Measurements from ENCODE around the gene PRKD1.
"Not testable (repeated sequence)": the region's sequence is repeated elsewhere in the genome, so short reads cannot be mapped to it uniquely, and the experiment has no call there.

Gene PRKD1

GRCh38 chr14:29743531-29743930, 184.1 kb downstream of the PRKD1 start:
- DNase-seq (ENCODE audit: low read depth, low spot score), result no peak

GRCh38 chr14:29741909-29742401, 185.7 kb downstream of the PRKD1 start:
- DNase-seq (ENCODE audit: low read depth, low spot score), result no peak

GRCh38 chr14:29740491-29740890, 187.2 kb downstream of the PRKD1 start:
- DNase-seq (ENCODE audit: low read depth, low spot score), result no peak

- no peak for DNase-seq (ENCODE audit: low read depth, low spot score)
These were observed 188.7 kb downstream of the PRKD1 start for GRCh38 chr14:29738950-29739349.

- DNase-seq (ENCODE audit: low read depth, low spot score), result no peak
These were observed 189.6 kb downstream of the PRKD1 start for GRCh38 chr14:29738056-29738455.

GRCh38 chr14:29735459-29735858, 192.2 kb downstream of the PRKD1 start:
- DNase-seq (ENCODE audit: low read depth, low spot score), result no peak

GRCh38 chr14:29734732-29735131, 192.9 kb downstream of the PRKD1 start:
- no peak for DNase-seq (ENCODE audit: low read depth, low spot score)

GRCh38 chr14:29726560-29727331, 200.9 kb downstream of the PRKD1 start:
- not testable (repeated sequence) for DNase-seq (ENCODE audit: low read depth, low spot score)

GRCh38 chr14:29724991-29725390, 202.7 kb downstream of the PRKD1 start:
- no peak for DNase-seq (ENCODE audit: low read depth, low spot score)

GRCh38 chr14:29722831-29723230, 204.8 kb downstream of the PRKD1 start:
- no peak for DNase-seq (ENCODE audit: low read depth, low spot score)

- DNase-seq (ENCODE audit: low read depth, low spot score), result no peak
These were observed 206.1 kb downstream of the PRKD1 start for GRCh38 chr14:29721586-29721985.

- no peak for DNase-seq (ENCODE audit: low read depth, low spot score)
These were observed 209.7 kb downstream of the PRKD1 start for GRCh38 chr14:29717901-29718300.

- no peak for DNase-seq (ENCODE audit: low read depth, low spot score)
These were observed 211.5 kb downstream of the PRKD1 start for GRCh38 chr14:29716150-29716549.

GRCh38 chr14:29712601-29713000, 215.0 kb downstream of the PRKD1 start:
- no peak for DNase-seq (ENCODE audit: low read depth, low spot score)

GRCh38 chr14:29710015-29710414, 217.6 kb downstream of the PRKD1 start:
- no peak for DNase-seq (ENCODE audit: low read depth, low spot score)

GRCh38 chr14:29709490-29709889, 218.2 kb downstream of the PRKD1 start:
- DNase-seq (ENCODE audit: low read depth, low spot score), result no peak

- no peak for DNase-seq (ENCODE audit: low read depth, low spot score)
These were observed 220.9 kb downstream of the PRKD1 start for GRCh38 chr14:29706700-29707099.

GRCh38 chr14:29705801-29706200, 221.8 kb downstream of the PRKD1 start:
- no peak for DNase-seq (ENCODE audit: low read depth, low spot score)

- not testable (repeated sequence) for DNase-seq (ENCODE audit: low read depth, low spot score)
These were observed 238.1 kb downstream of the PRKD1 start for GRCh38 chr14:29689597-29689996.

GRCh38 chr14:29687866-29688265, 239.8 kb downstream of the PRKD1 start:
- DNase-seq (ENCODE audit: low read depth, low spot score), result no peak

GRCh38 chr14:29687071-29687765, 240.4 kb downstream of the PRKD1 start:
- DNase-seq (ENCODE audit: low read depth, low spot score), result no peak

- no peak for DNase-seq (ENCODE audit: low read depth, low spot score)
These were observed 242.7 kb downstream of the PRKD1 start for GRCh38 chr14:29684926-29685325.

- DNase-seq (ENCODE audit: low read depth, low spot score), result no peak
These were observed 244.9 kb downstream of the PRKD1 start for GRCh38 chr14:29682789-29683188.
